Activated CD4-positive, alpha-beta memory T cell treated with anti-CD3 and anti-CD28 coated beads for 36 hours (primary cell): Measurements from ENCODE around the gene OTOG. TPM values are rescaled to one million over a fixed set of nuclear protein-coding genes. Genes with fewer than 3 reads are reported as not detected.

ENCODE experiments used
- CTCF ChIA-PET: fragments of 350-600 bp; sonication (Branson Sonifier 250); formaldehyde crosslinking; loops from one replicate; lab custom pipeline; 2021; ENCODE audit warnings: antibody characterized with exemption, inconsistent platforms; lab: Charles Lee
- POLR2A ChIA-PET: fragments of 350-600 bp; sonication (Branson Sonifier 250); formaldehyde crosslinking; loops from one replicate; lab custom pipeline; 2021; ENCODE audit warnings: antibody characterized with exemption; lab: Charles Lee
- DNase-seq: peaks from one replicate; pipeline ENCODE4 v3.0.0-alpha.2; 2020
- H3K27ac Mint-ChIP-seq: one replicate; pipeline ENCODE4 v1.8.0; 2021; ENCODE audit warnings: mixed read lengths
- H3K27me3 Mint-ChIP-seq: one replicate; pipeline ENCODE4 v1.8.0; 2021; ENCODE audit warnings: mixed read lengths
- H3K36me3 Mint-ChIP-seq: one replicate; pipeline ENCODE4 v1.8.0; 2021; ENCODE audit warnings: mixed read lengths
- H3K4me1 Mint-ChIP-seq: one replicate; pipeline ENCODE4 v1.8.0; 2021; ENCODE audit warnings: low read depth, mixed read lengths
- H3K4me3 Mint-ChIP-seq: one replicate; pipeline ENCODE4 v1.8.0; 2021; ENCODE audit warnings: mild to moderate bottlenecking, mixed read lengths
- H3K9me3 Mint-ChIP-seq: one replicate; pipeline ENCODE4 v1.8.0; 2021; ENCODE audit warnings: mixed read lengths
- intact Hi-C: fragments of 100-400 bp; cut with micrococcal nuclease; formaldehyde crosslinking; loops from one replicate; pipeline ENCODE4 v1.15.1; 2023
- total RNA-seq, 2 experiments: library from RNA; stranded (reverse); gene quantifications; one replicate each; pipeline ENCODE4 v1.2.3, GENCODE V29; 2021

Gene OTOG
- total RNA-seq, 2 experiments from 2014 or later = not detected

GRCh38 chr11:17635551-17635938 lies 88.5 kb downstream of the OTOG start:
- Mint-ChIP-seq H3K36me3 (no peaks in the 10 kb centered on the region), H3K27me3 (no peaks in the 10 kb centered on the region), H3K4me1 (no peaks in the 10 kb centered on the region), H3K4me3 (no peak overlapping the region), H3K27ac (no peak overlapping the region), H3K9me3 (no peaks in the 10 kb centered on the region)
- ChIA-PET POLR2A (no interaction called here), CTCF (interaction anchor here (1.0 to 1.5 kb wide), 2 partner anchors 37 to 96 kb away, joined by 3 to 4 read pairs; no protein-coding TSS in a partner anchor)
- intact Hi-C loops = no loop called here
- no peak for DNase-seq

- intact Hi-C loops = no loop called here
- no peaks in the 10 kb centered on the region for H3K36me3 Mint-ChIP-seq
- H3K4me3 Mint-ChIP-seq = no peak overlapping the region
- DNase-seq = no peak
- ChIA-PET CTCF (no interaction called here), POLR2A (no interaction called here)
- H3K9me3 Mint-ChIP-seq = no peaks in the 10 kb centered on the region
- H3K27me3 Mint-ChIP-seq = no peaks in the 10 kb centered on the region
- no peak overlapping the region for H3K27ac Mint-ChIP-seq
- H3K4me1 Mint-ChIP-seq = no peaks in the 10 kb centered on the region
Measured at GRCh38 chr11:17636721-17637120, 89.7 kb downstream of the OTOG start.

GRCh38 chr11:17637901-17638300 lies 90.8 kb downstream of the OTOG start:
- H3K36me3 Mint-ChIP-seq = no peaks in the 10 kb centered on the region
- ChIA-PET CTCF (no interaction called here), POLR2A (no interaction called here)
- H3K27ac Mint-ChIP-seq = no peak overlapping the region
- H3K9me3 Mint-ChIP-seq = no peaks in the 10 kb centered on the region
- no peaks in the 10 kb centered on the region for H3K27me3 Mint-ChIP-seq
- DNase-seq = no peak
- no peaks in the 10 kb centered on the region for H3K4me1 Mint-ChIP-seq
- intact Hi-C loops = no loop called here
- no peak overlapping the region for H3K4me3 Mint-ChIP-seq

GRCh38 chr11:17638311-17638710 lies 91.3 kb downstream of the OTOG start:
- ChIA-PET POLR2A (no interaction called here), CTCF (no interaction called here)
- H3K27ac Mint-ChIP-seq = no peak overlapping the region
- DNase-seq = no peak
- H3K36me3 Mint-ChIP-seq = no peaks in the 10 kb centered on the region
- H3K4me3 Mint-ChIP-seq = no peak overlapping the region
- intact Hi-C loops = no loop called here
- H3K27me3 Mint-ChIP-seq = no peaks in the 10 kb centered on the region
- no peaks in the 10 kb centered on the region for H3K4me1 Mint-ChIP-seq
- no peaks in the 10 kb centered on the region for H3K9me3 Mint-ChIP-seq

- H3K4me1 Mint-ChIP-seq = no peaks in the 10 kb centered on the region
- intact Hi-C loops = no loop called here
- POLR2A ChIA-PET = no interaction called here
- H3K27me3 Mint-ChIP-seq = no peaks in the 10 kb centered on the region
- no peak for DNase-seq
- no peak overlapping the region for H3K4me3 Mint-ChIP-seq
- CTCF ChIA-PET = no interaction called here
- H3K36me3 Mint-ChIP-seq = no peaks in the 10 kb centered on the region
- H3K27ac Mint-ChIP-seq = no peak overlapping the region
- H3K9me3 Mint-ChIP-seq = no peaks in the 10 kb centered on the region
Measured at GRCh38 chr11:17639091-17639490, 92.0 kb downstream of the OTOG start.

GRCh38 chr11:17639781-17640180 lies 92.7 kb downstream of the OTOG start:
- Mint-ChIP-seq H3K27me3 (no peaks in the 10 kb centered on the region), H3K36me3 (no peaks in the 10 kb centered on the region), H3K4me1 (no peaks in the 10 kb centered on the region), H3K4me3 (no peak overlapping the region), H3K27ac (no peak overlapping the region), H3K9me3 (no peaks in the 10 kb centered on the region)
- ChIA-PET CTCF (no interaction called here), POLR2A (no interaction called here)
- intact Hi-C loops = no loop called here
- no peak for DNase-seq

- intact Hi-C loops = no loop called here
- POLR2A ChIA-PET = no interaction called here
- H3K4me3 Mint-ChIP-seq = no peak overlapping the region
- no peaks in the 10 kb centered on the region for H3K27me3 Mint-ChIP-seq
- no peaks in the 10 kb centered on the region for H3K36me3 Mint-ChIP-seq
- H3K4me1 Mint-ChIP-seq = no peaks in the 10 kb centered on the region
- CTCF ChIA-PET = no interaction called here
- no peaks in the 10 kb centered on the region for H3K9me3 Mint-ChIP-seq
- DNase-seq = no peak
- H3K27ac Mint-ChIP-seq = no peak overlapping the region
Measured at GRCh38 chr11:17640493-17641164, 93.6 kb downstream of the OTOG start.

GRCh38 chr11:17641792-17642350 lies 94.8 kb downstream of the OTOG start:
- CTCF ChIA-PET = no interaction called here

GRCh38 chr11:17642370-17642769 lies 95.3 kb downstream of the OTOG start:
- H3K9me3 Mint-ChIP-seq = no peaks in the 10 kb centered on the region
- no peaks in the 10 kb centered on the region for H3K27me3 Mint-ChIP-seq
- ChIA-PET CTCF (no interaction called here), POLR2A (no interaction called here)
- no peak overlapping the region for H3K4me3 Mint-ChIP-seq
- intact Hi-C loops = no loop called here
- H3K36me3 Mint-ChIP-seq = no peaks in the 10 kb centered on the region
- DNase-seq = no peak
- no peak overlapping the region for H3K27ac Mint-ChIP-seq
- H3K4me1 Mint-ChIP-seq = no peaks in the 10 kb centered on the region

More at GRCh38 chr11:17641792-17642350, 94.8 kb downstream of the OTOG start:
- Mint-ChIP-seq H3K4me1 (no peaks in the 10 kb centered on the region), H3K27me3 (no peaks in the 10 kb centered on the region), H3K27ac (no peak overlapping the region), H3K36me3 (no peaks in the 10 kb centered on the region), H3K9me3 (no peaks in the 10 kb centered on the region), H3K4me3 (no peak overlapping the region)
- POLR2A ChIA-PET = no interaction called here
- no peak for DNase-seq
- intact Hi-C loops = no loop called here

GRCh38 chr11:17642980-17643379 lies 95.9 kb downstream of the OTOG start:
- Mint-ChIP-seq H3K4me3 (no peak overlapping the region), H3K27me3 (peaks cover 4% of the 10 kb centered on the region), H3K36me3 (no peaks in the 10 kb centered on the region), H3K27ac (no peak overlapping the region), H3K4me1 (no peaks in the 10 kb centered on the region), H3K9me3 (peaks cover 4% of the 10 kb centered on the region)
- ChIA-PET POLR2A (no interaction called here), CTCF (interaction anchor here (1.1 kb wide), 1 partner anchor 44 kb away, joined by 3 read pairs; no protein-coding TSS in a partner anchor)
- no peak for DNase-seq
- intact Hi-C loops = no loop called here

- Mint-ChIP-seq H3K27me3 (peaks cover 9% of the 10 kb centered on the region), H3K4me3 (no peak overlapping the region), H3K4me1 (no peaks in the 10 kb centered on the region), H3K36me3 (no peaks in the 10 kb centered on the region), H3K27ac (no peak overlapping the region), H3K9me3 (peaks cover 6% of the 10 kb centered on the region)
- intact Hi-C loops = no loop called here
- POLR2A ChIA-PET = no interaction called here
- CTCF ChIA-PET = interaction anchor here (0.7 to 1.1 kb wide), 3 partner anchors 11 to 86 kb away, joined by 3 read pairs; no protein-coding TSS in a partner anchor
- no peak for DNase-seq
Measured at GRCh38 chr11:17643506-17644405, 96.7 kb downstream of the OTOG start.

GRCh38 chr11:17645190-17645970 lies 98.3 kb downstream of the OTOG start:
- intact Hi-C loops = no loop called here
- Mint-ChIP-seq H3K27ac (no peak overlapping the region), H3K9me3 (peaks cover 6% of the 10 kb centered on the region), H3K27me3 (peaks cover 19% of the 10 kb centered on the region), H3K4me1 (no peaks in the 10 kb centered on the region), H3K36me3 (no peaks in the 10 kb centered on the region), H3K4me3 (no peak overlapping the region)
- ChIA-PET CTCF (interaction anchor here (1.1 kb wide), 1 partner anchor 13 kb away, joined by 3 read pairs; no protein-coding TSS in a partner anchor), POLR2A (no interaction called here)
- DNase-seq = no peak
